ENCODE results near the gene ANKRD39. TPM values are rescaled to one million over a fixed set of nuclear protein-coding genes. Genes with fewer than 3 reads are reported as not detected.

ANKRD39 gene
- total and polyA plus RNA-seq, 2 donors (not counting 1 experiment from before 2014, with no cell fraction given) = 14.8 to 19.3 TPM

DNA sequence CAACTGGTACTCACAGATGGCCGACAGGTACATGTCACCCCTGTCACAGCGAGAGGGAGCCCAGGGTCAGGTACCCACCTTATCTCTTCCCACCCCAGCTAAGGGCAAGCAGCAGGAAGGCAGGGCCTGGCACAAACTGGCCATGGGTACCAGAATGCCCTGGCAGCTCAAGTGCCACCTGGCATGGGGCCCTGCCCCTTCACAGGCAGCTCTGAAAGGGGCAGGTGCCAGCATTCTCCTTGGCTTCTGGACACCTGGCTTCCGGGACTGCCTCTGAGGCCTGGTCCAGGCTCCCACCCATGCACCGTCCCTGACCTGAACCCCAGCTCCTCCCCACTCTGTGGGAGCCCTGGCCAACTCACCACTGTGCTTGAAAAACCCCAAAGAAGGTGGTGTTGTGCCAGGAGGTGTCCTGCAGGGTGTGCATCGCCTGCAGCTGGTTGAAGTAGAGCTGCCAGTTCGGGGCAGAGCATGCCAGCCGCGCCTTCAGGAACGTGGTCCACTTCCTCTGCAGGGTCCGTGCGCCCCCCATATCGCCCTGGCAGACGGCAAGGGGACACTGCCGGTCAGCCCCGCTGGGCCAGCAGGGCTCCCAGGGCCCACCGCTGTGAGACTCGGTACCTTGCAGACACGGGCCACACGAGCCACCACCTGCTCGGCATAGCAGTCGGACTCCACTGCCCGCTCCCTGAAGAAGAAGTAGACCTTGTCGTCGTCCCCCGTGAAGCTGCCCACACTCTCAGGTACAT lies 6.7 kb upstream of the ANKRD39 start:
- Histone ChIP-seq H3K9me3 (ENCODE audit: control extremely low read depth in 1 of 3, control insufficient read depth in 2 of 3, insufficient read depth in 1 of 3, low read length in 2 of 3) (peaks cover 0 to 14% (median 0%) of the 10 kb centered on the region in 3 donors), H3K4me3 (ENCODE audit: control extremely low read depth in 1 of 5, extremely low read depth in 1 of 5, insufficient read depth in 1 of 5, low read depth in 2 of 5, low read length in 4 of 5) (no peak overlapping the region), H3K4me2 (replicated peaks; ENCODE audit: low read depth, low read length, poor library complexity, severe bottlenecking) (no peak overlapping the region), H4K20me1 (ENCODE audit: control insufficient read depth, insufficient read depth, low read length, poor library complexity, severe bottlenecking) (no peaks in the 10 kb centered on the region), H3K36me3 (replicated peaks in 1 of 2; ENCODE audit: control extremely low read depth in 1 of 2, control insufficient read depth in 1 of 2, extremely low read depth in 1 of 2, insufficient read depth in 2 of 2, low read length in 1 of 2) (no peaks in the 10 kb centered on the region), H3K4me1 (ENCODE audit: control insufficient read depth in 2 of 2, insufficient read depth in 2 of 2, low read length in 2 of 2) (peaks cover 20 to 24% of the 10 kb centered on the region in 2 donors), H3K27me3 (replicated peaks in 1 of 4; ENCODE audit: control extremely low read depth in 1 of 4, control insufficient read depth in 3 of 4, insufficient read depth in 4 of 4, low read length in 3 of 4) (peaks cover 0 to 28% (median 9%) of the 10 kb centered on the region in 4 experiments), H2AFZ (ENCODE audit: insufficient read depth, low read depth, low read length, poor library complexity, severe bottlenecking) (no peak overlapping the region), H3K9ac (ENCODE audit: low read length) (no peak overlapping the region), H3K79me2 (ENCODE audit: control insufficient read depth, insufficient read depth, low read length) (no peaks in the 10 kb centered on the region), H3K27ac (ENCODE audit: low read length in 2 of 2) (no peak overlapping the region)
- WGBS (ENCODE audit: insufficient coverage) = 97% methylated on average over 24 of the region's 25 CpGs
- CTCF ChIA-PET = no interaction called here
- no peak for ATAC-seq (ENCODE audit: low read depth)
- Mint-ChIP-seq H3K27me3 (peaks cover 22% of the 10 kb centered on the region), H3K4me1 (peaks cover 16% of the 10 kb centered on the region), H3K27ac (no peak overlapping the region), H3K9me3 (ENCODE audit: insufficient read depth) (no peaks in the 10 kb centered on the region), H3K4me3 (no peak overlapping the region)
- no peak for DNase-seq
- intact Hi-C loops (cut with micrococcal nuclease) = no loop called here
- POLR2A ChIA-PET = no interaction called here
- TF ChIP-seq EZH2 (IDR thresholded peaks at IDR 0.05; ENCODE audit: borderline replicate concordance, insufficient read depth, low read depth, low read length, poor library complexity, severe bottlenecking) = no peak
- TF ChIP-seq, protein P1, sequence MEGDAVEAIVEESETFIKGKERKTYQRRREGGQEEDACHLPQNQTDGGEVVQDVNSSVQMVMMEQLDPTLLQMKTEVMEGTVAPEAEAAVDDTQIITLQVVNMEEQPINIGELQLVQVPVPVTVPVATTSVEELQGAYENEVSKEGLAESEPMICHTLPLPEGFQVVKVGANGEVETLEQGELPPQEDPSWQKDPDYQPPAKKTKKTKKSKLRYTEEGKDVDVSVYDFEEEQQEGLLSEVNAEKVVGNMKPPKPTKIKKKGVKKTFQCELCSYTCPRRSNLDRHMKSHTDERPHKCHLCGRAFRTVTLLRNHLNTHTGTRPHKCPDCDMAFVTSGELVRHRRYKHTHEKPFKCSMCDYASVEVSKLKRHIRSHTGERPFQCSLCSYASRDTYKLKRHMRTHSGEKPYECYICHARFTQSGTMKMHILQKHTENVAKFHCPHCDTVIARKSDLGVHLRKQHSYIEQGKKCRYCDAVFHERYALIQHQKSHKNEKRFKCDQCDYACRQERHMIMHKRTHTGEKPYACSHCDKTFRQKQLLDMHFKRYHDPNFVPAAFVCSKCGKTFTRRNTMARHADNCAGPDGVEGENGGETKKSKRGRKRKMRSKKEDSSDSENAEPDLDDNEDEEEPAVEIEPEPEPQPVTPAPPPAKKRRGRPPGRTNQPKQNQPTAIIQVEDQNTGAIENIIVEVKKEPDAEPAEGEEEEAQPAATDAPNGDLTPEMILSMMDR (IDR thresholded peaks at IDR 0.05) = no peak

Measured in B cell (primary cell).